HepG2 (cell line): ENCODE measurements around the gene MLLT1. TPM values are rescaled to one million over a fixed set of nuclear protein-coding genes. Genes with fewer than 3 reads are reported as not detected.

Experiments
- ASH2L ChIP-seq: fragments of 300-600, 200-600 bp; sonication (generic); IDR thresholded peaks from 2 replicates; pipeline ENCODE4 v1.7.0; 2017; ENCODE audit warnings: low read depth, mild to moderate bottlenecking, moderate library complexity, mixed read lengths, low read length; ENCODE audit not compliant: insufficient read length
- CC2D1A ChIP-seq: sonication (generic); formaldehyde crosslinking; IDR thresholded peaks from 2 replicates; pipeline ENCODE4 v1.8.1; 2023; ENCODE audit warnings: mild to moderate bottlenecking, missing genetic modification reagents
- FOXA3 ChIP-seq: IDR thresholded peaks from 2 replicates; pipeline ENCODE4 v1.6.1; 2016; ENCODE audit warnings: missing genetic modification reagents, missing compliant biosample characterization
- FOXC1 ChIP-seq: sonication (generic); formaldehyde crosslinking; IDR thresholded peaks from 2 replicates; pipeline ENCODE4 v1.8.0; 2022; ENCODE audit warnings: mild to moderate bottlenecking, missing genetic modification reagents, borderline replicate concordance
- HCFC1 ChIP-seq: fragments of 150-350 bp; IDR thresholded peaks from 2 replicates; pipeline ENCODE4 v1.6.1; 2014; ENCODE audit warnings: low read depth, low read length
- HMGXB3 ChIP-seq: sonication (generic); formaldehyde crosslinking; IDR thresholded peaks from 2 replicates; pipeline ENCODE4 v1.4.0; 2020; ENCODE audit warnings: missing genetic modification reagents, borderline replicate concordance
- SP140L ChIP-seq: sonication (generic); formaldehyde crosslinking; IDR thresholded peaks from 2 replicates; pipeline ENCODE4 v1.4.0; 2020; ENCODE audit warnings: missing genetic modification reagents, borderline replicate concordance
- THYN1 ChIP-seq: sonication (generic); formaldehyde crosslinking; IDR thresholded peaks from 2 replicates; pipeline ENCODE4 v1.8.1; 2023; ENCODE audit warnings: low read depth, mild to moderate bottlenecking, moderate library complexity, missing genetic modification reagents, borderline replicate concordance
- ZBTB42 ChIP-seq: sonication (generic); formaldehyde crosslinking; IDR thresholded peaks from 2 replicates; pipeline ENCODE4 v1.5.0; 2020; ENCODE audit warnings: mild to moderate bottlenecking, missing genetic modification reagents
- ZFAT ChIP-seq: sonication (generic); formaldehyde crosslinking; conservative IDR thresholded peaks from 2 replicates; pipeline ENCODE4 v1.8.1; 2023; ENCODE audit warnings: missing genetic modification reagents, inconsistent platforms
- ZNF337 ChIP-seq: sonication (generic); formaldehyde crosslinking; IDR thresholded peaks from 2 replicates; pipeline ENCODE4 v1.5.1; 2020; ENCODE audit warnings: missing genetic modification reagents, low read depth, mild to moderate bottlenecking, borderline replicate concordance
- ZNF430 ChIP-seq: sonication (generic); formaldehyde crosslinking; IDR thresholded peaks from 2 replicates; pipeline ENCODE4 v1.9.0; 2021; ENCODE audit warnings: mild to moderate bottlenecking, missing genetic modification reagents
- ZNF44 ChIP-seq: sonication (generic); formaldehyde crosslinking; IDR thresholded peaks from 2 replicates; pipeline ENCODE4 v1.5.1; 2020; ENCODE audit warnings: mild to moderate bottlenecking, missing genetic modification reagents
- ZNF563 ChIP-seq: sonication (generic); formaldehyde crosslinking; IDR thresholded peaks from 2 replicates; pipeline ENCODE4 v1.8.0; 2022; ENCODE audit warnings: mild to moderate bottlenecking, moderate library complexity, missing genetic modification reagents
- ZNF614 ChIP-seq: IDR thresholded peaks from 2 replicates; pipeline ENCODE4 v1.6.1; 2018; ENCODE audit warnings: missing biosample characterization, missing genetic modification reagents, inconsistent platforms, borderline replicate concordance
- ZNF720 ChIP-seq: sonication (generic); formaldehyde crosslinking; IDR thresholded peaks from 2 replicates; pipeline ENCODE4 v1.4.0; 2020; ENCODE audit warnings: missing genetic modification reagents
- polyA plus RNA-seq, 8 experiments: library from polyadenylated mRNA; depleted of rRNA in 3 of 8; stranded (reverse) in 7 of 8; unstranded in 1 of 8; fragments of >200 nt; fragmentation: Illumina TruSeq in 4 of 8; extraction: Trizol in 4 of 8; gene quantifications; 2 replicates each; pipeline versions ENCODE4 v1.2.1 to v1.2.3, GENCODE V29; 2011 to 2016; ENCODE audit warnings: low read depth in 4 of 8, missing spikeins in 1 of 8, mixed read lengths in 1 of 8; ENCODE audit not compliant: insufficient read depth in 1 of 8
- total RNA-seq, 5 experiments: library from RNA; depleted of rRNA; stranded (reverse); fragments of >200 nt; fragmentation: Illumina TruSeq; extraction: Trizol; gene quantifications; 2 replicates each; pipeline ENCODE4 v1.2.3, GENCODE V29; 2016; ENCODE audit warnings: low read depth in 1 of 5
- TF ChIP-seq, protein P1 (sequence below): sonication (generic); formaldehyde crosslinking; IDR thresholded peaks from 2 replicates; pipeline ENCODE4 v1.8.0; 2022; ENCODE audit warnings: mild to moderate bottlenecking, missing genetic modification reagents, borderline replicate concordance
- TF ChIP-seq, protein P2 (sequence below): sonication (generic); formaldehyde crosslinking; IDR thresholded peaks from 2 replicates; pipeline ENCODE4 v1.4.0; 2020; ENCODE audit warnings: missing genetic modification reagents
- TF ChIP-seq, protein P3 (sequence below): sonication (generic); formaldehyde crosslinking; IDR thresholded peaks from 2 replicates; pipeline ENCODE4 v1.4.0; 2020; ENCODE audit warnings: mild to moderate bottlenecking, missing genetic modification reagents

Gene MLLT1
- total and polyA plus RNA-seq, 2 of the 13 experiments (the other 11 are each of a cell fraction or from before 2014, with no cell fraction given), result 11.7 to 12.2 TPM

GRCh38 chr19:6273701-6274601, 5.8 kb downstream of the MLLT1 start (continued):
- TF ChIP-seq, protein P1, sequence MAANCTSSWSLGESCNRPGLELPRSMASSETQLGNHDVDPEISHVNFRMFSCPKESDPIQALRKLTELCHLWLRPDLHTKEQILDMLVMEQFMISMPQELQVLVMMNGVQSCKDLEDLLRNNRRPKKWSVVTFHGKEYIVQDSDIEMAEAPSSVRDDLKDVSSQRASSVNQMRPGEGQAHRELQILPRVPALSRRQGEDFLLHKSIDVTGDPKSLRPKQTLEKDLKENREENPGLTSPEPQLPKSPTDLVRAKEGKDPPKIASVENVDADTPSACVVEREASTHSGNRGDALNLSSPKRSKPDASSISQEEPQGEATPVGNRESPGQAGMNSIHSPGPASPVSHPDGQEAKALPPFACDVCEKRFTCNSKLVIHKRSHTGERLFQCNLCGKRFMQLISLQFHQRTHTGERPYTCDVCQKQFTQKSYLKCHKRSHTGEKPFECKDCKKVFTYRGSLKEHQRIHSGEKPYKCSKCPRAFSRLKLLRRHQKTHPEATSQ (CRISPR knock-in tag), result no peak; the same call in 1 of the 2 replicates
- TF ChIP-seq HCFC1 (no peak), ZNF430 (CRISPR knock-in tag) (peak; percentile 46; the same call in 1 of the 2 replicates), CC2D1A (CRISPR knock-in tag) (no peak), ZNF337 (no peak), HMGXB3 (CRISPR knock-in tag) (peak; percentile 39; the same call in 1 of the 2 replicates), FOXC1 (CRISPR knock-in tag) (no peak), ZNF563 (CRISPR knock-in tag) (peak; percentile 29; the same call in 1 of the 2 replicates), ZBTB42 (no peak), ZNF720 (CRISPR knock-in tag) (no peak), ZNF614 (CRISPR knock-in tag) (peak; percentile 94), ASH2L (peak; percentile 41), ZNF44 (CRISPR knock-in tag) (no peak), SP140L (CRISPR knock-in tag) (no peak), THYN1 (CRISPR knock-in tag) (no peak), ZFAT (CRISPR knock-in tag) (no peak), FOXA3 (CRISPR knock-in tag) (peak; percentile 94)
- TF ChIP-seq, protein P2, sequence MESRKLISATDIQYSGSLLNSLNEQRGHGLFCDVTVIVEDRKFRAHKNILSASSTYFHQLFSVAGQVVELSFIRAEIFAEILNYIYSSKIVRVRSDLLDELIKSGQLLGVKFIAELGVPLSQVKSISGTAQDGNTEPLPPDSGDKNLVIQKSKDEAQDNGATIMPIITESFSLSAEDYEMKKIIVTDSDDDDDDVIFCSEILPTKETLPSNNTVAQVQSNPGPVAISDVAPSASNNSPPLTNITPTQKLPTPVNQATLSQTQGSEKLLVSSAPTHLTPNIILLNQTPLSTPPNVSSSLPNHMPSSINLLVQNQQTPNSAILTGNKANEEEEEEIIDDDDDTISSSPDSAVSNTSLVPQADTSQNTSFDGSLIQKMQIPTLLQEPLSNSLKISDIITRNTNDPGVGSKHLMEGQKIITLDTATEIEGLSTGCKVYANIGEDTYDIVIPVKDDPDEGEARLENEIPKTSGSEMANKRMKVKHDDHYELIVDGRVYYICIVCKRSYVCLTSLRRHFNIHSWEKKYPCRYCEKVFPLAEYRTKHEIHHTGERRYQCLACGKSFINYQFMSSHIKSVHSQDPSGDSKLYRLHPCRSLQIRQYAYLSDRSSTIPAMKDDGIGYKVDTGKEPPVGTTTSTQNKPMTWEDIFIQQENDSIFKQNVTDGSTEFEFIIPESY (CRISPR knock-in tag), result no peak
- TF ChIP-seq, protein P3, sequence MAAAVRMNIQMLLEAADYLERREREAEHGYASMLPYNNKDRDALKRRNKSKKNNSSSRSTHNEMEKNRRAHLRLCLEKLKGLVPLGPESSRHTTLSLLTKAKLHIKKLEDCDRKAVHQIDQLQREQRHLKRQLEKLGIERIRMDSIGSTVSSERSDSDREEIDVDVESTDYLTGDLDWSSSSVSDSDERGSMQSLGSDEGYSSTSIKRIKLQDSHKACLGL (CRISPR knock-in tag), result peak; percentile 67; the same call in 1 of the 2 replicates
